ENCODE data around the gene CASKIN2.

DNA sequence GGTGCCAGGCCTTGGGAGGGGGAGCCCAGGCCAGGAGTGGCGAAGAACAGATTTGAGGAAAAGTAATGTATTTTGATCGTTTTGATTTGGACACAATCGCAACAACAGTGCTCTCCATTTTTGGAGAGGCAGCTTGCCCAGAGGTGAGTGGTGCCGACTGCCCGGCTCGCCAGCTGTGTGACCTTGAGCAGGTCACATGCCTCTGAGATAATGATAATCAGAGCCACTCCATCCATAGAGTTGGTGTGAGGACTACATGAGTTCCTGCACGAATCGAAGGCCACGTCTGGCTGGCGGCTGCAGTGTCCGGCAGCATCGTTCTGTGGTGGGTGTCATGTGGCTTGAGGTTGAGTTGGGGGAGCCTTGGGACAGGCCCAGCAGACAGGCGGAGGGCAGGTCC lies 30.8 kb upstream of the CASKIN2 start:
- TF ChIP-seq, protein P1, sequence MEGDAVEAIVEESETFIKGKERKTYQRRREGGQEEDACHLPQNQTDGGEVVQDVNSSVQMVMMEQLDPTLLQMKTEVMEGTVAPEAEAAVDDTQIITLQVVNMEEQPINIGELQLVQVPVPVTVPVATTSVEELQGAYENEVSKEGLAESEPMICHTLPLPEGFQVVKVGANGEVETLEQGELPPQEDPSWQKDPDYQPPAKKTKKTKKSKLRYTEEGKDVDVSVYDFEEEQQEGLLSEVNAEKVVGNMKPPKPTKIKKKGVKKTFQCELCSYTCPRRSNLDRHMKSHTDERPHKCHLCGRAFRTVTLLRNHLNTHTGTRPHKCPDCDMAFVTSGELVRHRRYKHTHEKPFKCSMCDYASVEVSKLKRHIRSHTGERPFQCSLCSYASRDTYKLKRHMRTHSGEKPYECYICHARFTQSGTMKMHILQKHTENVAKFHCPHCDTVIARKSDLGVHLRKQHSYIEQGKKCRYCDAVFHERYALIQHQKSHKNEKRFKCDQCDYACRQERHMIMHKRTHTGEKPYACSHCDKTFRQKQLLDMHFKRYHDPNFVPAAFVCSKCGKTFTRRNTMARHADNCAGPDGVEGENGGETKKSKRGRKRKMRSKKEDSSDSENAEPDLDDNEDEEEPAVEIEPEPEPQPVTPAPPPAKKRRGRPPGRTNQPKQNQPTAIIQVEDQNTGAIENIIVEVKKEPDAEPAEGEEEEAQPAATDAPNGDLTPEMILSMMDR (IDR thresholded peaks at IDR 0.05), result no peak
- no peak for TF ChIP-seq POLR2AphosphoS5 (IDR thresholded peaks at IDR 0.05)
